Ascending aorta (tissue), 2 donors: Measurements from ENCODE around the gene ARID3A. TPM values are rescaled to one million over a fixed set of nuclear protein-coding genes. Genes with fewer than 3 reads are reported as not detected.
A peak's percentile ranks its signal among the peaks of the same experiment; 100 is the strongest.

Source experiments
- DNase-seq, 2 donors: peaks; one replicate each; pipeline ENCODE4 v3.0.0-alpha.2; 2019; ENCODE audit warnings: low spot score in 2 of 2
- H3K27ac ChIP-seq, 2 donors: fragments of 200-600 bp; sonication (generic); one replicate each; pipeline ENCODE4 v1.5.1; 2016 to 2017; ENCODE audit warnings: mild to moderate bottlenecking in 1 of 2
- H3K27me3 ChIP-seq: fragments of 200-600 bp; sonication (generic); one replicate; pipeline ENCODE4 v1.5.1; 2017
- H3K36me3 ChIP-seq, 2 donors: fragments of 200-600 bp; sonication (generic); one replicate each; pipeline ENCODE4 v1.5.1; 2016
- H3K4me1 ChIP-seq, 2 donors: fragments of 200-600 bp; sonication (generic); one replicate each; pipeline ENCODE4 v1.5.1; 2016 to 2017; ENCODE audit warnings: mild to moderate bottlenecking in 1 of 2
- H3K4me3 ChIP-seq, 2 donors: fragments of 200-600 bp; sonication (generic); one replicate each; pipeline ENCODE4 v1.5.1; 2016 to 2017; ENCODE audit warnings: mild to moderate bottlenecking in 1 of 2
- H3K9me3 ChIP-seq, 2 donors: fragments of 200-600 bp; sonication (generic); one replicate each; pipeline ENCODE4 v1.5.1; 2016
- CTCF ChIP-seq, 3 experiments: fragments of 200-600 bp in 2 of 3; fragments of 450-650 bp in 1 of 3; sonication (generic) in 2 of 3; IDR thresholded peaks; one replicate each; pipeline ENCODE4 v1.5.1; 2016 to 2019; ENCODE audit warnings: antibody characterized with exemption in 3 of 3, mild to moderate bottlenecking in 1 of 3, moderate library complexity in 1 of 3
- intact Hi-C: fragments of 100-400 bp; cut with DNase I; formaldehyde crosslinking; loops from one replicate; pipeline ENCODE4 v1.15.1; 2023
- total RNA-seq: library from RNA; depleted of rRNA; stranded (reverse); fragments of >200 nt; gene quantifications from one replicate; pipeline ENCODE4 v1.1.0, GENCODE V29; 2016

ARID3A gene
- total RNA-seq, 1 donor from 2014 or later = 55.3 TPM

DNA sequence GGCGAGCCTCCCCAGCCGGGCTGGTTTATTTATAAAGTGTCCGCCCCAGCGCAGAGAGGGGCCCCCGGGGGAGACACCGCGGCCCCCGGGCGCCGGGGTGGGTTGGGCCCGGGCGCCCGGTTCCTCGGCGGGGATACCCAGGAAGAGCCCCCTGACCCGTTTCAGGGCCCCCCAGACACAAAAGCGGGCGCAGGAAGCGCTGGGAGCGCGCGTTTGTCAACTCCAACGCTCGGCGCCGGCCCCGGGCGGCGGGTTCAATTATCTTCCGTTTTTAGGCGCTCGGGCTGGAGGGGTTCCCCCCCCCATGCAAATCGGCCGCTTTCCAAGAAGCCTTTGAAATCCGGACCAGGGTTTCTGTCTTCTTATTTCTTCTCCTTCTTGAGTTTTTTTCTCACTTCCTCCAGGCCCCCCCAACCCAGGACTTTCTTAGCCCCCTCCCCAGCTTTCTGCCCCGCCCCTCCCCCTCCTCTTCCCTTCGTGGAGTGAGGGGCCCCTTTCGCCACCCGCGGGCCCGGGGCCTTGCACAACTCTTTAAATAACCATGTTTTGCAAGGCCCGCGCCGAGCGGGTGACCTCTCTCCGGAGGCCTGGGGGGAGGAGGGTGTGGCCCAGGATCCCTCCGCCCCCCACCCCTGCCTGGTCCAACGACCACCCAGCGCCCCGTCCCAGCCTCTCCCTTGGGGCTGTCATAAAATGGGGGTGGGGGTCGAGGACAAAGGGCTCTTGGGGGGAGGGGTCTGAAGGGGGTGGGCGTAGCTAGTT lies 935 bp downstream of the ARID3A start:
- H3K27me3 ChIP-seq = no peaks in the 10 kb centered on the region
- no peaks in the 10 kb centered on the region for H3K9me3 ChIP-seq
- peak overlapping the region; percentile 42 to 59 for H3K27ac ChIP-seq
- DNase-seq = peak in 1 of 2 donors; percentile 81
- H3K4me3 ChIP-seq = peak overlapping the region; percentile 95 to 98
- TF ChIP-seq CTCF (IDR thresholded peaks at IDR 0.05) = no peak
- intact Hi-C loops = loop anchor here (1.0 to 10.0 kb wide), 3 partner anchors 15 to 318 kb away; partner anchors contain the start of genes ATP5F1D and MIDN
- H3K36me3 ChIP-seq = no peaks in the 10 kb centered on the region
- H3K4me1 ChIP-seq = peaks cover 5 to 12% of the 10 kb centered on the region in 2 donors

GRCh38 chr19:927351-927779 lies 1.5 kb downstream of the ARID3A start:
- Histone ChIP-seq H3K36me3 (no peaks in the 10 kb centered on the region), H3K27ac (peak overlapping the region; percentile 42 to 59), H3K9me3 (no peaks in the 10 kb centered on the region), H3K4me3 (peak overlapping the region; percentile 95 to 98), H3K27me3 (no peaks in the 10 kb centered on the region), H3K4me1 (peaks cover 6 to 12% of the 10 kb centered on the region in 2 donors)
- no peak for DNase-seq
- intact Hi-C loops = loop anchor here (1.0 to 10.0 kb wide), 3 partner anchors 14 to 317 kb away; partner anchors contain the start of genes ATP5F1D and MIDN
- no peak for TF ChIP-seq CTCF (IDR thresholded peaks at IDR 0.05)

- intact Hi-C loops = loop anchor here (1.0 to 10.0 kb wide), 3 partner anchors 13 to 317 kb away; partner anchors contain the start of genes ATP5F1D and MIDN
- TF ChIP-seq CTCF (IDR thresholded peaks at IDR 0.05) = no peak
- Histone ChIP-seq H3K27me3 (no peaks in the 10 kb centered on the region), H3K27ac (peak overlapping the region; percentile 42 to 59), H3K9me3 (no peaks in the 10 kb centered on the region), H3K4me1 (peaks cover 11 to 16% of the 10 kb centered on the region in 2 donors), H3K4me3 (peak overlapping the region in 1 of 2 donors; percentile 98), H3K36me3 (no peaks in the 10 kb centered on the region)
- no peak for DNase-seq
Observed at GRCh38 chr19:927780-928401, 2.1 kb downstream of the ARID3A start.

DNA sequence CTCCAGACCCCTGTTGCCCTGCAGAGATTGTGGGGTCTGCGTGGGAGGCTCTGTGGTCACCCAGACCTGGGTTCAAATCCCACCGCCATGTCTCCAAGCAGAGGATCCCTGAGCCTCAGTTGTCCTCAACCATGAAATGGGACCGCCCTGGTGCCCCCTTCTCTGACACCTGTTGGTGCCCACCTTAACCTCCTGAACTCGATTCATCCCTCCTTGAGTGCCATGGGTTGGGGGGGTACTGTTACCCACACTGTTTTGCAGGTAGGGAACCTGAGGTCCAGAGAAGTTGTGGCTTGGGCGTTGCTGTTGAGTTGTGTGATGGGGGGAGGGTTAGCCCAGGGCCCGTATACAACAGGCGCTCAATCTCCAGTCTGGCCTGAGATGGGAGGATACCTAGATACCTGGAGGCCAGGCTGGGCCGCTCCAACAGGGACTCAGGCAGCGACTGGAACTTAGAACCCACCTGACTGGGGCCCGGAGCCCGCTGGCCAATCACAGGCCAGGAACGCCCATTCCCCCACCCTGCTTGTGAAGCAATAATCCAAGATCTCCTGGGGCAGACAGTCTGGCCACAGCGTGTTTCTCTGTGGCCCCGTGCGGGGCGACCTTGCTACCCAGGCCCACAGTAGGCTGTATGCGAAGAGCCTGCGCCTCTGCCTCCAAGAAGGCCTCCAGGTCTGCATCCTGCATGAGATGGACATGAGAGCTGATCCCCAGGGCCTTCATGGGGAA lies 2.8 kb downstream of the ARID3A start:
- no peaks in the 10 kb centered on the region for H3K9me3 ChIP-seq
- intact Hi-C loops = loop anchor here (10.0 kb wide), 2 partner anchors 286 to 316 kb away; partner anchors contain the start of genes ATP5F1D and MIDN
- no peaks in the 10 kb centered on the region for H3K36me3 ChIP-seq
- no peak for DNase-seq
- TF ChIP-seq CTCF (IDR thresholded peaks at IDR 0.05) = no peak
- H3K4me3 ChIP-seq = no peak overlapping the region
- no peak overlapping the region for H3K27ac ChIP-seq
- no peaks in the 10 kb centered on the region for H3K27me3 ChIP-seq
- H3K4me1 ChIP-seq = peaks cover 11 to 23% of the 10 kb centered on the region in 2 donors

- DNase-seq = no peak
- Histone ChIP-seq H3K27ac (no peak overlapping the region), H3K27me3 (no peaks in the 10 kb centered on the region), H3K9me3 (no peaks in the 10 kb centered on the region), H3K4me1 (peaks cover 17 to 28% of the 10 kb centered on the region in 2 donors), H3K4me3 (no peak overlapping the region), H3K36me3 (no peaks in the 10 kb centered on the region)
- TF ChIP-seq CTCF (IDR thresholded peaks at IDR 0.05) = no peak
- intact Hi-C loops = loop anchor here (10.0 kb wide), 2 partner anchors 285 to 315 kb away; partner anchors contain the start of genes ATP5F1D and MIDN
Observed at GRCh38 chr19:929203-929890, 3.5 kb downstream of the ARID3A start.
